Skeletal muscle cell (primary cell): ENCODE measurements around the gene NRROS.

ENCODE experiments used
- DNase-seq: peaks from one replicate; pipeline ENCODE4 v3.0.0-alpha.2; 2010; ENCODE audit warnings: low read depth
- H3K4me3 ChIP-seq: 2 replicates; pipeline ENCODE4 v1.5.1; 2011; ENCODE audit warnings: low read depth, mild to moderate bottlenecking, control low read depth, low read length, moderate library complexity

Gene NRROS

DNA sequence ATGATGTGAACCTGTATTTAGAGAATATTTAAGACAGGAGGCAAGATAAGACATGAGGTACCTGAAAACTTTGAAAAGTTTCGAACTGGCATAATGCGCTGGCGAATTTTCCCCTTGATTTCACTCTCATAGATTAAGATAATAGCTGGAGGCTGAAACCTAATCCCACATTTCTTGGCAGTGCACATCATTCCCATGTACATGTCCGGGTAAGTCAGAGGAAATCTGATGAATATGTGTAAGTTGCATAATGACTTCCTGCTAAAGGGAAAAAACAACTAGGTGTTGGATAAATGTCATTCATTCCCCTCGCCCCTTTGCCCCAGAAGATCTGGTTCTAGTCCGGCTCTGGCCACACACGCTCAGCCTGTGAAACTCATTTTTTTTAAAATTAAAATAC is 69.0 kb downstream of the NRROS start:
- H3K4me3 ChIP-seq, result no peak overlapping the region
- no peak for DNase-seq
